Measurements from ENCODE around the gene KRTAP10-7. TPM values are rescaled to one million over a fixed set of nuclear protein-coding genes. Genes with fewer than 3 reads are reported as not detected.

KRTAP10-7 gene
- total and polyA plus RNA-seq, 2 donors (not counting 1 experiment from before 2014, with no cell fraction given): not detected

DNA sequence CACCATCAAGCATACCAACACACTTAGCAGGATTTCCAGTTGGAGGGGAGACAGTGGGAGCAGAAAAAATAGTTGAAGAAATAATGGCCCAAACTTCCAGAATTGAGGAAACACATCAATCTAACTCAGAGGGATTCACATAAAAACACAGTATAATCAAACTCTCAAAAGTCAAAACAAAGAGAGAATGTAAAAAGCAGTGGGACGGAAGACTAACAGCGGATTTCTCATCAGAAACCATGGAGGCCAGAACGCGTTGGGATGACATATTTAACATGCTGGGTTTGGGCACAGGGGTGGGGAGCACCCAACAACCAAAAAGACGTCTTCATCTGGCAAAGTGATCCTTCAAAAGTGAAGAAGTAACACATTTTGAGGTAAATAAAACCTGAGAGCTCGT, 19.5 kb downstream of the KRTAP10-7 start:
- H3K4me3 ChIP-seq (replicated peaks in 1 of 4; ENCODE audit: control extremely low read depth in 1 of 4, insufficient read depth in 1 of 4, low read depth in 3 of 4, low read length in 4 of 4): no peak overlapping the region
- H2AFZ ChIP-seq (ENCODE audit: low read length): no peak overlapping the region
- no peaks in the 10 kb centered on the region for H4K20me1 ChIP-seq (ENCODE audit: control insufficient read depth, extremely low read depth, insufficient read depth, low read length)
- no peak for DNase-seq (ENCODE audit: low read depth in 2 of 2)
- no peaks in the 10 kb centered on the region for H3K9me3 ChIP-seq (ENCODE audit: control insufficient read depth, insufficient read depth, low read depth, low read length)
- no peak overlapping the region for H3K4me2 ChIP-seq (ENCODE audit: extremely low read depth, insufficient read depth, low read length)
- H3K27ac ChIP-seq (ENCODE audit: insufficient read depth, low read length): no peak overlapping the region
- H3K36me3 ChIP-seq (ENCODE audit: control insufficient read depth, insufficient read depth, low read length): no peaks in the 10 kb centered on the region
- TF ChIP-seq EZH2 (IDR thresholded peaks at IDR 0.05; ENCODE audit: low read length, missing control alignments): no peak
- TF ChIP-seq, protein P1, sequence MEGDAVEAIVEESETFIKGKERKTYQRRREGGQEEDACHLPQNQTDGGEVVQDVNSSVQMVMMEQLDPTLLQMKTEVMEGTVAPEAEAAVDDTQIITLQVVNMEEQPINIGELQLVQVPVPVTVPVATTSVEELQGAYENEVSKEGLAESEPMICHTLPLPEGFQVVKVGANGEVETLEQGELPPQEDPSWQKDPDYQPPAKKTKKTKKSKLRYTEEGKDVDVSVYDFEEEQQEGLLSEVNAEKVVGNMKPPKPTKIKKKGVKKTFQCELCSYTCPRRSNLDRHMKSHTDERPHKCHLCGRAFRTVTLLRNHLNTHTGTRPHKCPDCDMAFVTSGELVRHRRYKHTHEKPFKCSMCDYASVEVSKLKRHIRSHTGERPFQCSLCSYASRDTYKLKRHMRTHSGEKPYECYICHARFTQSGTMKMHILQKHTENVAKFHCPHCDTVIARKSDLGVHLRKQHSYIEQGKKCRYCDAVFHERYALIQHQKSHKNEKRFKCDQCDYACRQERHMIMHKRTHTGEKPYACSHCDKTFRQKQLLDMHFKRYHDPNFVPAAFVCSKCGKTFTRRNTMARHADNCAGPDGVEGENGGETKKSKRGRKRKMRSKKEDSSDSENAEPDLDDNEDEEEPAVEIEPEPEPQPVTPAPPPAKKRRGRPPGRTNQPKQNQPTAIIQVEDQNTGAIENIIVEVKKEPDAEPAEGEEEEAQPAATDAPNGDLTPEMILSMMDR (conservative IDR thresholded peaks at IDR 0.05 in 1 of 2, IDR thresholded peaks at IDR 0.05 in 1 of 2; ENCODE audit: low read depth in 1 of 2, low read length in 2 of 2): no peak
- H3K79me2 ChIP-seq (ENCODE audit: control insufficient read depth, insufficient read depth, low read length): no peaks in the 10 kb centered on the region
- H3K9ac ChIP-seq (ENCODE audit: insufficient read depth, low read length): no peak overlapping the region
- H3K4me1 ChIP-seq (ENCODE audit: control insufficient read depth, extremely low read depth, insufficient read depth, low read length): no peaks in the 10 kb centered on the region
- no peaks in the 10 kb centered on the region for H3K27me3 ChIP-seq (ENCODE audit: control insufficient read depth, insufficient read depth, low read length)

DNA sequence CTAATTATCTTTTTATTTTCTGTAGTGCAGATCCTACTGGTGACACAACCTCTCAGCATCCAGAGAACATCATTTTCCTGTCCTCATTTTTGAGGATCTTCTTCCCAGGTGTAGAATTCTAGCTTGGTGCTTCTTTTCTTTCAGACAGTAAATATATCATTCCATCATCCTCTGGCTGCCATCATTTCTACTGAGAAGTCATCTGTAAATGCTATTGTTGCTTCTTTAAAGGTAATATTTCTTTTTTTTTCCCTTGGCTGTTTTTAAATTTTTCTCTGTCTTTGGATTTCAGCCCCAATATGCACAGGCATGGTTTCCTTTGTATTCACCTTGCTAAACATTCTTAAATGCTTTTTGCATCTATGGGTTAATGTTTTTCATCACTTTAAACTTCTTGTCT, 23.2 kb downstream of the KRTAP10-7 start:
- Histone ChIP-seq H2AFZ (ENCODE audit: low read length) (no peak overlapping the region), H3K9me3 (ENCODE audit: control insufficient read depth, insufficient read depth, low read depth, low read length) (no peaks in the 10 kb centered on the region), H3K79me2 (ENCODE audit: control insufficient read depth, insufficient read depth, low read length) (no peaks in the 10 kb centered on the region), H3K4me3 (replicated peaks in 1 of 4; ENCODE audit: control extremely low read depth in 1 of 4, insufficient read depth in 1 of 4, low read depth in 3 of 4, low read length in 4 of 4) (no peak overlapping the region), H3K27ac (ENCODE audit: insufficient read depth, low read length) (no peak overlapping the region), H3K4me2 (ENCODE audit: extremely low read depth, insufficient read depth, low read length) (no peak overlapping the region), H3K9ac (ENCODE audit: insufficient read depth, low read length) (no peak overlapping the region), H4K20me1 (ENCODE audit: control insufficient read depth, extremely low read depth, insufficient read depth, low read length) (no peaks in the 10 kb centered on the region), H3K36me3 (ENCODE audit: control insufficient read depth, insufficient read depth, low read length) (no peaks in the 10 kb centered on the region), H3K27me3 (ENCODE audit: control insufficient read depth, insufficient read depth, low read length) (no peaks in the 10 kb centered on the region), H3K4me1 (ENCODE audit: control insufficient read depth, extremely low read depth, insufficient read depth, low read length) (no peaks in the 10 kb centered on the region)
- TF ChIP-seq EZH2 (IDR thresholded peaks at IDR 0.05; ENCODE audit: low read length, missing control alignments): no peak
- TF ChIP-seq, protein P1 (conservative IDR thresholded peaks at IDR 0.05 in 1 of 2, IDR thresholded peaks at IDR 0.05 in 1 of 2; ENCODE audit: low read depth in 1 of 2, low read length in 2 of 2): no peak
- no peak for DNase-seq (ENCODE audit: low read depth in 2 of 2)

DNA sequence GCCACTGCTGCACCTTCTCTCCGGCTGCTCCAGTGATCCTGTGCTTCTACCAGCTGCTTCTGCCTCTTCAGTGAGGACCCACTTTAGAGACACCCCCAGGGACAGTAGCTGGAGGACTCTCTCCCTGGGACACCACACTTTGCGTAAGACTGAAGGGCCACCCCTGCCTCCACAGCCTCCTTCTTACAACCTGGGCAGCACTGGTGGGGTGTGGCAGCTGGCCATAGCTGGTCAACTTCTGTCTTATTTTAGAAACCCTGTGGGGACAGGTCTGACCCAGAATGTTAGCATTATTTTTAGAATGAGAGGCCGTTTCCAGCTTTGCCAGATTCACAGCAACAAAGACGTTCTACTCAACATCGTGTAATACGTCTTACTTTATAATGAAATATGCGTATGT, 25.4 kb downstream of the KRTAP10-7 start:
- Histone ChIP-seq H3K9ac (ENCODE audit: insufficient read depth, low read length) (no peak overlapping the region), H3K79me2 (ENCODE audit: control insufficient read depth, insufficient read depth, low read length) (no peaks in the 10 kb centered on the region), H3K36me3 (ENCODE audit: control insufficient read depth, insufficient read depth, low read length) (no peaks in the 10 kb centered on the region), H2AFZ (ENCODE audit: low read length) (no peak overlapping the region), H3K27ac (ENCODE audit: insufficient read depth, low read length) (no peak overlapping the region), H3K27me3 (ENCODE audit: control insufficient read depth, insufficient read depth, low read length) (no peaks in the 10 kb centered on the region), H4K20me1 (ENCODE audit: control insufficient read depth, extremely low read depth, insufficient read depth, low read length) (no peaks in the 10 kb centered on the region), H3K4me3 (replicated peaks in 1 of 4; ENCODE audit: control extremely low read depth in 1 of 4, insufficient read depth in 1 of 4, low read depth in 3 of 4, low read length in 4 of 4) (no peak overlapping the region), H3K4me2 (ENCODE audit: extremely low read depth, insufficient read depth, low read length) (no peak overlapping the region), H3K9me3 (ENCODE audit: control insufficient read depth, insufficient read depth, low read depth, low read length) (no peaks in the 10 kb centered on the region), H3K4me1 (ENCODE audit: control insufficient read depth, extremely low read depth, insufficient read depth, low read length) (no peaks in the 10 kb centered on the region)
- TF ChIP-seq EZH2 (IDR thresholded peaks at IDR 0.05; ENCODE audit: low read length, missing control alignments): no peak
- TF ChIP-seq, protein P1 (conservative IDR thresholded peaks at IDR 0.05 in 1 of 2, IDR thresholded peaks at IDR 0.05 in 1 of 2; ENCODE audit: low read depth in 1 of 2, low read length in 2 of 2): no peak
- no peak for DNase-seq (ENCODE audit: low read depth in 2 of 2)
